Middle frontal gyrus (tissue), 1 donor: ENCODE measurements around the gene NEDD4.
"Not testable (repeated sequence)": the region's sequence is repeated elsewhere in the genome, so short reads cannot be mapped to it uniquely, and the experiment has no call there.

Source experiments
- DNase-seq: peaks from one replicate; pipeline ENCODE4 v3.0.0-alpha.2; 2015; ENCODE audit warnings: low spot score; ENCODE audit errors: extremely low spot score

Gene NEDD4

GRCh38 chr15:55829826-55830225, 163.6 kb downstream of the NEDD4 start:
- DNase-seq = no peak

GRCh38 chr15:55827955-55828354, 165.5 kb downstream of the NEDD4 start:
- DNase-seq = no peak

GRCh38 chr15:55827204-55827603, 166.2 kb downstream of the NEDD4 start:
- no peak for DNase-seq

GRCh38 chr15:55824857-55825613, 168.4 kb downstream of the NEDD4 start:
- no peak for DNase-seq

GRCh38 chr15:55823699-55824340, 169.6 kb downstream of the NEDD4 start:
- no peak for DNase-seq

- DNase-seq = no peak
These were observed 170.2 kb downstream of the NEDD4 start for GRCh38 chr15:55823191-55823670.

- DNase-seq = not testable (repeated sequence)
These were observed 171.7 kb downstream of the NEDD4 start for GRCh38 chr15:55821740-55822139.

- DNase-seq = no peak
These were observed 173.4 kb downstream of the NEDD4 start for GRCh38 chr15:55820043-55820442.

GRCh38 chr15:55819397-55820034, 173.9 kb downstream of the NEDD4 start:
- no peak for DNase-seq

GRCh38 chr15:55816017-55816416, 177.4 kb downstream of the NEDD4 start:
- no peak for DNase-seq

GRCh38 chr15:55802600-55803376, 190.6 kb downstream of the NEDD4 start:
- DNase-seq = no peak

- no peak for DNase-seq
These were observed 193.2 kb downstream of the NEDD4 start for GRCh38 chr15:55800216-55800615.

- no peak for DNase-seq
These were observed 193.9 kb downstream of the NEDD4 start for GRCh38 chr15:55799291-55800212.

- no peak for DNase-seq
These were observed 197.0 kb downstream of the NEDD4 start for GRCh38 chr15:55796321-55796965.

GRCh38 chr15:55795031-55795430, 198.4 kb downstream of the NEDD4 start:
- no peak for DNase-seq

- no peak for DNase-seq
These were observed 201.6 kb downstream of the NEDD4 start for GRCh38 chr15:55791551-55792400.

- no peak for DNase-seq
These were observed 204.2 kb downstream of the NEDD4 start for GRCh38 chr15:55789066-55789660.

GRCh38 chr15:55786341-55786740, 207.1 kb downstream of the NEDD4 start:
- no peak for DNase-seq

GRCh38 chr15:55785593-55785992, 207.8 kb downstream of the NEDD4 start:
- not testable (repeated sequence) for DNase-seq
